ENCODE data around the gene CHCHD6.

The CHCHD6 gene

DNA sequence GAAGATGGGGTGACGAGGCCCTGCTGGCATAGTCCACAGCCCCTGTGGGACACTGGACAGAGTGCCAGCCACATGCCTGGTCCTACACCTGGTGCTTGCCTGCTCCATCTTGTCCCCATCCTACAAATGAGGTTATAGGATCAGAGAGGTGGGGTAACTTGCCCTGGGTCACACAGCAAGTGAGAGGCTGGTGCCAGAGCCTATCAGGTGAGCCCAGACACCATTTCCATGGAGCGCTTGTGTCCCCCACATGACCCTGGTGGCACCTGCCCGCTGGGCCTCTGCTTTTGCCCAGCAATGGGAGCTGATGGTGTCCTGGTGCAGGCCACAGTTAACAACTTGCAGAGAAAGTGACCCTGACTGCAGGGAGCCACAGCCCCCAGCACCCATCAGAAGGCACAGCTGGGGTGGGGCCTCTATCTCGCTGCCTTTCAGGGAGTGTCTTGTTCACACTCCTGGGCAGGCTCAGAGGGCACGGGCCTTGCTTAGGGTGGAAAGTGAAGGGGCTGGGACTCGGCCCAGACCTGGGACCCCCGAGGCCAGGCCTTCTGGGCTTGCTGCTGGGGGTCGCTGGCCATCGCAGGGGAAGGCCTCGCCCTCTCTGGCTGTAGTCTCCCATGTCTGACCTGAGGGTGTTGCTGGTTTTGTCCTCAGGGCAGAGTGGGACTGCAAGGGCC, 286.1 kb downstream of the CHCHD6 start:
- DNase-seq (ENCODE audit: low read depth) = no peak

GRCh38 chr3:126990890-126991289, 286.9 kb downstream of the CHCHD6 start:
- H3K4me3 ChIP-seq (ENCODE audit: control insufficient read depth, low read depth, low read length) = no peak overlapping the region
- no peak for DNase-seq (ENCODE audit: low read depth)
- no peak for TF ChIP-seq CTCF (conservative IDR thresholded peaks at IDR 0.05; ENCODE audit: control insufficient read depth, insufficient read depth, low read depth, low read length)

More for the DNA sequence above, 286.1 kb downstream of the CHCHD6 start:
- H3K4me3 ChIP-seq (ENCODE audit: control insufficient read depth, low read depth, low read length) = no peak overlapping the region
- TF ChIP-seq CTCF (conservative IDR thresholded peaks at IDR 0.05; ENCODE audit: control insufficient read depth, insufficient read depth, low read depth, low read length) = no peak

DNA sequence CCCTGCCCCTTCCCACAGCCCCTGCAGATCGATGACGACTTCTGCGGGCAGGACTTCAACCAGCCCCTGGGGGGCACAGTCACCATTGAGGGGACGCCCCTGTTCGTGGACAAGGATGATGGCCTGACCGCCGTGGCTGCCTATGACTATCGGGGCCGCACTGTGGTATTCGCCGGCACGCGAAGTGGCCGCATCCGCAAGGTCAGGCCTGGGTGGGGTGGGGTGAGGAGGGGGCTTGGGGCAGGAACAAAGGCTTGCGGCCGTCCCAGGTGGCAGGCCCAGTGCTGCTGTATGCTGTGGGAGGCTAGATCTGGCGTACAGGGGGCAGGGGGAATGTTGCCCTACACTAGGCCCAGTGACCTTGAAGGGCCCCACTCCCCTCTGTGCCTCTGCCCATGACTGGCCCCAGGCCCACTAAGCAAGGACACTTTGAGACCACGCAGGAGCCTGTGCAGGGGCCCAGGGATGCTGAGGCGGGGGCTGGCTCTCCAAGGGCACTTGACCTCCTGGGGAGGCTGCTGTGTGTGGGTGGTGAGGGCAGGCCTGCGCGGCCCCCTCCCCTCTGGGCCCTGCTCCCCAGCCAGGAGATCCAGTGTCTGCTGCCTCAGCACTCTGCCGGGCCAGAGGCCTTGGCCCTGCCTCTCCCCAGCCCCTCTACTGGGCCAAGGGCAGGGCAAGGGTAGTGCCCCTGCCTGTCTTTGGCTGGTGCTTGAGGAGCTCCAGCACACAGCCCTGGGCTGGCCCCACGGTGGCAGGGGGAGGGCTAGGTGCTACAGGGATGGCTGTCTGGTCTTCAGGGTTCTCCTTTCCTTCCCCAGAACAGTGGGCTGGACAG, 287.5 kb downstream of the CHCHD6 start:
- H3K4me3 ChIP-seq (ENCODE audit: control insufficient read depth, low read depth, low read length) = no peak overlapping the region
- TF ChIP-seq CTCF (conservative IDR thresholded peaks at IDR 0.05; ENCODE audit: control insufficient read depth, insufficient read depth, low read depth, low read length) = no peak
- DNase-seq (ENCODE audit: low read depth) = no peak

DNA sequence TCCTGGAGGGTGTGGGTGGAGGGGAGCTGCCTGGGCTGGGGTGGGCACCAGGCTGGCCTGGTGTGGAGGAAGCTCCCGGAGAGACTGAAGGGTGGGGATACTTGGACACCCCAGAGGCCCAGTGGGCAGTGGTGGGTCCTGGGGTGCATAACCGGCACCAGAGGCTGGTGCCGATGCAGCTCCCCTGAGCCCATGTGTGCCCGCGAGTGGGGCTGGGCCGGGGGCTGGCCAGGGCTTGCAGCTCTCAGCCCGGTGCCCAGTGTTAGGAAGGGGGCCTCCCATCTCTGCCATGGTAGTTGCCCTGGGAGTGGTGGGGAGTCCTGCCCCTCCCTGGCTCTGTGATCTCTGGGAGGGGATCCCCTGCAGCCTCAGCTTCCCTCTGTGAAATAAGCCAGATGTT, 288.2 kb downstream of the CHCHD6 start:
- no peak for DNase-seq (ENCODE audit: low read depth)
- no peak for TF ChIP-seq CTCF (conservative IDR thresholded peaks at IDR 0.05; ENCODE audit: control insufficient read depth, insufficient read depth, low read depth, low read length)
- no peak overlapping the region for H3K4me3 ChIP-seq (ENCODE audit: control insufficient read depth, low read depth, low read length)

GRCh38 chr3:126992776-126993175, 288.7 kb downstream of the CHCHD6 start:
- DNase-seq (ENCODE audit: low read depth) = no peak
- TF ChIP-seq CTCF (conservative IDR thresholded peaks at IDR 0.05; ENCODE audit: control insufficient read depth, insufficient read depth, low read depth, low read length) = no peak
- no peak overlapping the region for H3K4me3 ChIP-seq (ENCODE audit: control insufficient read depth, low read depth, low read length)

DNA sequence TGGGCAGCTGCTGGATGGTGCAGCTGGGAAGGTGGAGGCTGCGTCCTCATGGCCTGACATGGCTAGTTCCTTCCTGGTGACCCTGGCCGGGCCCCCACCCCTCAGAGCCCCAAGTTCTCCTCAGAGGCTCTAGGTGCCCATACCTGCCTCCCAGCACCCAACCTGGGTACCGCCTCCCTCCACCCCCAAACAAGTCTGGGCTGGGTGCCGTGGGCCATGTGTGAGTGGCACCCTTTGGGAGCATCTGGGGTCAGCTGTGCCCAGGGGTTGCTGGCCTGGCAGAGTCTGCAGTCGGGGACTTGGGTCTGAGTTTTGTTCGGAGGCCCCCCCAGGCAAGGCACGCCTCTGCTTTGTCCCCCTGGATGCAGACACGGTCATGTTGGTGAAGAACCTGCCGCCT, 289.4 kb downstream of the CHCHD6 start:
- no peak for DNase-seq (ENCODE audit: low read depth)
- H3K4me3 ChIP-seq (ENCODE audit: control insufficient read depth, low read depth, low read length) = no peak overlapping the region
- TF ChIP-seq CTCF (conservative IDR thresholded peaks at IDR 0.05; ENCODE audit: control insufficient read depth, insufficient read depth, low read depth, low read length) = no peak
